GM12872 (cell line): ENCODE measurements around the gene CHFR.

Experiments used
- CTCF ChIP-seq: IDR thresholded peaks from 3 replicates; pipeline ENCODE4 v1.5.1; 2011; ENCODE audit warnings: low read depth, mild to moderate bottlenecking, low read length, moderate library complexity; ENCODE audit not compliant: insufficient read depth

Gene CHFR

GRCh38 chr12:132839558-132840235 lies 47.7 kb downstream of the CHFR start:
- TF ChIP-seq CTCF: no peak

- no peak for TF ChIP-seq CTCF
Measured at GRCh38 chr12:132838410-132839080, 48.9 kb downstream of the CHFR start.

GRCh38 chr12:132837693-132838409 lies 49.6 kb downstream of the CHFR start:
- TF ChIP-seq CTCF: no peak

GRCh38 chr12:132836795-132837331 lies 50.5 kb downstream of the CHFR start:
- no peak for TF ChIP-seq CTCF

- no peak for TF ChIP-seq CTCF
Measured at GRCh38 chr12:132835076-132836025, 52.1 kb downstream of the CHFR start.

- TF ChIP-seq CTCF: no peak
Measured at GRCh38 chr12:132834181-132834711, 53.2 kb downstream of the CHFR start.
